Loucy (cell line): ENCODE results near the gene CACHD1.

ENCODE experiments used
- EZH2phosphoT487 ChIP-seq: fragments of 200-600 bp; IDR thresholded peaks from 2 replicates; pipeline ENCODE4 v1.6.1; 2018; ENCODE audit warnings: antibody characterized with exemption, mild to moderate bottlenecking, moderate library complexity, borderline replicate concordance
- TF ChIP-seq, protein P1 (sequence below): fragments of 200-600 bp; sonication (generic); conservative IDR thresholded peaks from 2 replicates; pipeline ENCODE4 v1.5.1; 2014; ENCODE audit warnings: mild to moderate bottlenecking, antibody characterized with exemption, low read length

GRCh38 chr1:64564891-64565290, 95.0 kb downstream of the CACHD1 start:
- TF ChIP-seq, protein P1, sequence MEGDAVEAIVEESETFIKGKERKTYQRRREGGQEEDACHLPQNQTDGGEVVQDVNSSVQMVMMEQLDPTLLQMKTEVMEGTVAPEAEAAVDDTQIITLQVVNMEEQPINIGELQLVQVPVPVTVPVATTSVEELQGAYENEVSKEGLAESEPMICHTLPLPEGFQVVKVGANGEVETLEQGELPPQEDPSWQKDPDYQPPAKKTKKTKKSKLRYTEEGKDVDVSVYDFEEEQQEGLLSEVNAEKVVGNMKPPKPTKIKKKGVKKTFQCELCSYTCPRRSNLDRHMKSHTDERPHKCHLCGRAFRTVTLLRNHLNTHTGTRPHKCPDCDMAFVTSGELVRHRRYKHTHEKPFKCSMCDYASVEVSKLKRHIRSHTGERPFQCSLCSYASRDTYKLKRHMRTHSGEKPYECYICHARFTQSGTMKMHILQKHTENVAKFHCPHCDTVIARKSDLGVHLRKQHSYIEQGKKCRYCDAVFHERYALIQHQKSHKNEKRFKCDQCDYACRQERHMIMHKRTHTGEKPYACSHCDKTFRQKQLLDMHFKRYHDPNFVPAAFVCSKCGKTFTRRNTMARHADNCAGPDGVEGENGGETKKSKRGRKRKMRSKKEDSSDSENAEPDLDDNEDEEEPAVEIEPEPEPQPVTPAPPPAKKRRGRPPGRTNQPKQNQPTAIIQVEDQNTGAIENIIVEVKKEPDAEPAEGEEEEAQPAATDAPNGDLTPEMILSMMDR: no peak
- TF ChIP-seq EZH2phosphoT487: no peak
